HG02885 (cell line): Measurements from ENCODE around the gene RNASEH2B.

Experiments
- ATAC-seq: cut with Tn5 transposase; IDR thresholded peaks from one replicate; pipeline ENCODE4 v1.9.1; 2021; ENCODE audit warnings: mild to moderate bottlenecking; ENCODE audit not compliant: unreplicated experiment, poor library complexity

Gene RNASEH2B

DNA sequence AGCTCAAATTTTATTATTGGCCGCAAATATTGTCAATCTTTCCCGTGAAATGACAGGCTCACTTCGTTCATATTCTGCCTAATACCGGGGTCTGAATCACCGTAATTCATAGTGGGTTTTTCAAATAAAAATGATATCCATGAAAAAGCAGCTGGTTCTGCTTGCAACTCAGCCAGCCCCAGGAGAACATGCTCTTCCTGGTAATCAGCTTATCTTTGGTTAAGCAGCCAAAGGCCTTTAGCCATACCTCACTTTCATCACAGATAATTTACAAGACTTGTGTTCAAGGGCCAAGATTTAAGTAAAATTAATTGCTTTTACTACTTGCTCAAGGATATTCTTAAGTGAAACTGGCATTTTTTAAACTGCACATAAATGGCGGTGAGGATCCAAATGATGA lies 22.5 kb downstream of the RNASEH2B start:
- ATAC-seq = no peak

DNA sequence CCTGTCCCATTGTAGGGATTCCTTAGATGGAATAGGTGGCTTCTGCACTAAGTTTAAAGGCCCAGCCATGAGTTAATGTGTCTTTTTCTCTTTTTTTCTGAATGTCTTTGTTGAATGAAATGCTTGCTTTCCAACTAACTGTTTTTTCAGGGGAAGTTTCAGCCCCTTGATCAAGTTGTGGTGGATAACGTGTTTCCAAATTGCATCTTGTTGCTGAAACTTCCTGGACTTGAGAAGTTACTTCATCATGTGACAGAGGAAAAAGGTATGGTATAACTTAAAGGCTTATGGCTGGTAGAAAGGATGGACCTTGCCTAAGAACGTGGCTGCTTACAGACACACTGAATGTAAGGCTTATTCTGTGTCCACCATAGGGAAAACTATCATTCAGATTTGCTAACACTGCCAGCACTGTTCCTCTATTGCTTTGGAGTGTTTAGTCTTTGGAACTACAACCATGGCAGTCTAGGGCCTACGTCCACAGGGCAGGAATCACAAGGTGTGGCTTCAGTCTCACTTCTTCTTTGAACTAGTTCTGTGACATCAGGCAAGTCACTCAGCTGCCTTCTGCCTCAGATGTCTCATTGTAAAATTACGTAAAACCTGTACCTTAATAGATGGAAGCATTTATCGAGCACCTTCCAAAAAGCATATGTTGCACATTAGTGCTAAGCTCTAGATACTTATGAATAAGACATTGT lies 25.3 kb downstream of the RNASEH2B start:
- no peak for ATAC-seq

DNA sequence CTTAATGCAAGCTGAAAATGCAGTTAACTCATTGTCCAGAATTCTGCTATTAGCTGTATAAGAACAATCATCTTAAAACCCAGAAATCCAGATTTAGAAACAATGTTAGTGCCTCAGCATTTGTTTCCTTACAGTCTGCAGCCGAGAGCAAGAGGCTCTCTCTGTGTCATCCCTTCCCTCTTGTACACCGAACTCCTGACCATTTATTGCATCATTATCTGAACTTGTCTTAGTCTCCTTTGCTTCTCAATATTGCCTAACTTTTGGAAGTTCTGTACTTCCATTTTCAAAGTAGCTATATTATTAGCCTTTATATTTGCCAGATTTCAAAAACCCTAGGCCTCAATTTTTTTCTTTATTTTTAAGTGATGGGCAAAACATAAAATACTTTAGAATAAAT lies 27.1 kb downstream of the RNASEH2B start:
- no peak for ATAC-seq

DNA sequence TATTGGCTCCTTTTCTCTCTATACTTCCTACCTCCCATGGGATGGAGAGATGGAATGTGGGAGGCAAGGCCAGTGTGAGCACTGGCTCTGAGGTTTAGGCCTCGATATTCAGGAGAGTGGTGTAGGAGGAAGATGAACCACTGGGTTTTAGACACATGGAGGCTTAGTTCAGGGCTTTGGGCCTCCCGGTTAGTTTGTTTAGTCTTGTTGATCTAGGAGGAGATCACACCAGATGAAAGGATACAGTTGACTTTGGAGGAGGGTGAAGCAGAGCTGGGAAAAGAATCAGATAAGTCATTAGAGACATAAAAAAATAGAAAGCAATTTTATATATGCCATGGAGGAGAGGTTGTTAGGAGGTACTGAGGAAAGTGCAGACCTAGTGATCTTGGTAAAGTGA lies 30.9 kb downstream of the RNASEH2B start:
- no peak for ATAC-seq

DNA sequence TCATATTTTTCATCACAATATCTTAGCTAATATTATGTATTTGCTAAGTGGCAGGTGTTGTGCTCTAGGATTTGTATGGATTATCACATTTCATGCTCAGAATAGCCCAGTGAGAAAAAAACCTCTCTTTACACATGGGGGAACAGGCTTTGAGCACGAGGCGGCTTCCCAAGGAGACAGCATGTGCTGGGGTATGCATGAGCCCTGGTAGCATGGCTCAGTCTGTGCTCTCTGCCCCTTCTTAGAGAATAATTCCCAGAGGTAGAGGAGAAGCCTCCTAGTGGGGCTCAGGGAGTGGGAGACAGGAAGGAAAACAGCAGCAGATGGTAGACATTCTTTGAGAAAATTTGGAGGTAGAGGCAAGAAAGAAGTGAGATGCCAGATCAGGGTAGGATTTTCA lies 31.6 kb downstream of the RNASEH2B start:
- no peak for ATAC-seq

DNA sequence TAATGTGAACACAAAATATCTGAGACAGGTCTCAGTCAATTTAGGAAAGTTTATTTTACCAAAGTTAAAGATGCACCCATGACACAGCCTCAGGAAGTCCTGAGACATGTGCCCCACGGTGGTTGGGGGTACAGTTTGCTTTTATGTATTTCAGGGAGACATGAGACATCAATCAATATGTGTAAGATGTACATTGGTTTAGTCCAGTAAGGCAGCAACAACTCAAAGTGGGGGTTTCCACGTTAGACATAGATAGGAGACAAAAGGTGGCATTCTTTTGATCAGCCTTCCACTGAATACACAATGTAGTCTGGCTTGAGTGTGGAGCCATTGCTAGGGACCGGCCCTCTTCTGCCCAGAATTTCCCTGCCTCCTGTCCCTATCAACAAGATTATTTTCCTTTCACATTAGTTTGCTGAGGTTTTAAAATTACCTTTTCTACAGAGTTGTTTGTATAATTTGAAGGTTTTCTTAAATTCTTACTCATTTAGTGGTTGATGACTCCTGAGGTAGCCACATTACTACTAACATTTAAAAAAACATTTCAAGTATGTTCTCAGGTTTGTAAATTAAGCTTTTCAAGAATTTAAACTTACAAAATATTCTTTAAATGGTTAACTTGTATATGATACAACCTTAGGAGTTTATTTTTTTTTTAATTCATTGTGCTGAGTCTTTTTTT lies 33.2 kb downstream of the RNASEH2B start:
- no peak for ATAC-seq

DNA sequence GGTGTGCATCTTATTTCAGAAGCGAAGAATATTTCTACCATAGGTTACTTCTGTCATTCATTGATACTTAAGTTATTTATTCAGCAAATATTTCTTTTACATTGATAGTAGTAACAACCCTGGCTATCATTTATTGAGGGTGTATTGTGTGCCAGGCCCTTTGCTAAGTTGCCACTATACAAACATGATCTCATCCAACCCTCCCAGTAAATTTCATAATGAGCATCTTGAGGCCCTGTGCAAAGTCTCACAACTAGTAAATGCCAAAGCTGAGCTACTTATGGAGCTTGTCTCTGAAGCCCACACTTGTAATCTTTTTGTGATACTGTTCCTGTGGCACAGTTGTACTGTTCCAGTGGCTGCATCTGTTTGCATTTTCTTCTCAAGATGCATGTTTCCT lies 36.1 kb downstream of the RNASEH2B start:
- no peak for ATAC-seq

DNA sequence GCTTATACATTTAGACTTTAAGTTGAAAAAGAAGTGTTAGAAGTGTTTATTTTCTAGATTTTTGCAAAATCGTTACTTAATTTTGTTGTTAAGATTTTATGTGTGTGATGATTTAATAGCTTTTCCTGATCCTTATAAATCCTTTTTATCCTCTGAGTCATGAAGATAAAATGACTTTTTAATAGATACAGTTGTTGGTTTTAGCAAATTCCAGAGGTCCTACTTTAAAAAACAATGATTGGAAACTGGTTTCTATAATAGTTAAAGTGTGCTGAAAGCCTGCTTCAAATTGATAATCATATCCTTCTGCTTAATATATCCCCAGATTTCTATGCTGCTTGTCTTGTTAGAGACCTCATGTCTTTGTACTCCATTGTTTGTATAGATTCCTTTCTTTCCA lies 39.0 kb downstream of the RNASEH2B start:
- ATAC-seq = no peak

DNA sequence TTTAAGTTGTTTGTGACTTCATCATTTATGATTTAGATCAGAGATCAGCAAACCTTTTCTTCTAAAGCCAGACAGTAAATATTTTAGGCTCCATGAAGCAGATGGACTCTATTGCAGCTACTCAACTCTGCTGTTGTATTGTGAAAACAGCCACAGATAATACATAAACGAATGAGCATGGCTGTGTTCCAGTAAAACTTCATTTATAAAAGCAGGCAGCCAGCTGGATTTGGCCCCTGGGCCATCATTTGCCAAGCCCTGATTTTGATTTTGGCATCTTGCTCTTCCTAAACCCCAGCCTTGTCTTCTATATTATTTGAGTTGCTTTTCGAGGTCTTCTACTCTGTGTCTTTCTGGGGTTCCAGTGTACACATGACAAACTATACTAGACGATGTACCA lies 41.3 kb downstream of the RNASEH2B start:
- no peak for ATAC-seq

DNA sequence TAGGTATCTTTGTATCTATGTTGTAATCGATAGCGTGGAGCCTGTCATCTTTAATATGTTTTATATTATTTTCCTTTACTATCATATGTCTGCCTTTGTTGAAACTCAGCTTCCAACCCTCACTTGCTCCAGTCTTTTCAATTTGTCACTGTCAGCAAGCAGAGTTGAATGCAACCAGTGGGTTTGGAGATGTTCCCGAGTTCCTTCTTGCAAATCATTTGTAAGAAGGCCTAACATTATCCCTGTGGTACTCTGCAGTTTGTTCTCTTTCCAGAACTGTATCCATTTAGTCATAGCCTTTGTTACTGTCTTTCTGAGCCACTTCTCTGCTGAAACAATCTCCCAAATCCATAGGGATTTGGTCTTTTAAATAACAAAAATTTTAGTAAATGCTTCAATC lies 41.8 kb downstream of the RNASEH2B start:
- ATAC-seq = no peak

DNA sequence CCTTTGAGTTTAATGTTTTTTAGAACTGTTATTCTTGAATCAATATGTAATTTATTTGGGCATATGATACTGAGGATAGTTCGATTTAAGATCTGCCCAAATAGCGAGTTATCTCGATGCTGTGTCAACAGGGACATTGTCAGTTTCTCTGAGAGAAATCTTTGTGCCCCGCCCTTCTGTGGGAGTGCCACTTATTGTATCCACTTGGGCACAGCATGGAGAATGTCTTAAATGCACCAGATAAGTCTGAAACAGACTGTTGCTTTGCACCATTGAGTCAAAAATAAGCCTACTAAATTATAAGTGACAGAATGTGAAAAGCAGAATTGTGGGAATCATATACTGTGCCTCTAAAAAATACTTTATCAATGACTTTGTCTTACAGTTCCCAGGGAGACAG lies 45.6 kb downstream of the RNASEH2B start:
- ATAC-seq = no peak

DNA sequence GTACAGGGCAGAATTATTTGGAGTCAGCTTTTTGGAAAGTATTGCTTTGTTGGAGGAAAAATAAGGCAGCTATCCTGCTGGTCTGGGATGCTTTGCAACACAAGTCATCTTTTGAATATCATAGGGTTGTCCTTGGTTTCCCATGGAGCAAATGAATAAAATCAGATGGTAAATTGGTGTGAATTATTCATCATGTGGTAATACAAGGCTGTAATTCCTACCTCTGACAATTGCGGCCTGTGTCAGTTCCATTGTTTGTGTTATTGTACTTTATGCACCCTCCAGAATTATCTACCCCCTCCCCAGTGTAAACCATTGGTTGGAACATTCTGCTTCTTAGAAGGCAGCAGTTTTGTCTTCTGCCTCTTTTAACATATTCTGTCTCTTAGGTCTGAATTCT lies 46.2 kb downstream of the RNASEH2B start:
- ATAC-seq = no peak

DNA sequence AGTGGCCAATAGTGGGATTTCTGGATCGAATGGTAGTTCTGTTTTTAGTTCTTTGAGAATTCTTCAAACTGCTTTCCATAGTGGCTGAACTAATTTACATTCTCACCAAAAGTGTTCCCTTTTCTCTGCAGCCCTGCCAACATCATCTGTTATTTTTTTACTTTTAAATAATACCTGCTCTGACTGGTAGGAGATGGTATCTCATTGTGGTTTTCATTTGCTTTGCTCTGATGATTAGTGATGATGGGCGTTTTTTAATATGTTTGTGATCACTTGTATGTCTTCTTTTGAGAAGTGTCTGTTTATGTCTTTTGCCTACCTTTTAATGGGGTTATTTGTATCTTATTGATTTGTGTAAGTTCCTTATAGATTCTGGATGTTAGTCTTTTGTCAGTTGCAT lies 48.0 kb downstream of the RNASEH2B start:
- ATAC-seq = no peak

DNA sequence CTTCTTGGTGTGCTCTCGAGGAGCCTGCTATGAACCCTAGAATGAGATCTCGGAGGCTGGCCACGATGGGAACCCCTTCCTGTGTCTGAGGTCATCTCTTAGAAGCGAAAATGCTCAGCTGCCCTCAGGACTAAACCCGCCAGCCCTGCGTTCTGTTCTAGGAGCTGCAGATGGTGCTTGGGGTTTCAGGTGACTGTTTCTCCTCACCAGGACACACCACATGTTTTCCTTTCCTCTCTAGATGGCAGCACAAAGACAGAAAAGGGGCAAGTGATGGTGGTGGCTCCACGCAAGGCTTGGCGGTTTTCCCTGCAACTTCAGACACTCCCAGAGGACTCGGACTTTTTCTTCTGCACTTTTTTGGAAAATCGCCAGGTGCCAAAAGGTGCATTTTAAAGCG lies 60.1 kb downstream of the RNASEH2B start:
- ATAC-seq = no peak

DNA sequence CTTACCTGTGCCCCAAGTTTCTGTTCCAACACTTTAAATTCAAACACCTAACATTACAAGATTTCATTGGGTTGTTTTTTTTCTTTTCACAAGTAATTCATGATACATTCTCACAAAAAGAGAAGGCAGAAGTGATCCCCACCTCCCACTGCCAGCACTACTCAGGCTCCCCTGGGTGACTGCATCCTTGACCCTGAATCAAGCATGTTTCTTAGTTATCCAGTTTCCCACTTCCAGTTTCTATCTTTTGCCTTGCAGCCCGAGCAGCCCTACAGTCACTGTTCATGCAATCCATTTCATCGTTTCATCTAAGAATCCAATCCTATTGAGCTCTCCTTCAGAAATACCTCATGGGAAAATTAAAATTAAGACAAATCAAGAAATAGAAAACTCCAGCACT lies 61.4 kb downstream of the RNASEH2B start:
- no peak for ATAC-seq

DNA sequence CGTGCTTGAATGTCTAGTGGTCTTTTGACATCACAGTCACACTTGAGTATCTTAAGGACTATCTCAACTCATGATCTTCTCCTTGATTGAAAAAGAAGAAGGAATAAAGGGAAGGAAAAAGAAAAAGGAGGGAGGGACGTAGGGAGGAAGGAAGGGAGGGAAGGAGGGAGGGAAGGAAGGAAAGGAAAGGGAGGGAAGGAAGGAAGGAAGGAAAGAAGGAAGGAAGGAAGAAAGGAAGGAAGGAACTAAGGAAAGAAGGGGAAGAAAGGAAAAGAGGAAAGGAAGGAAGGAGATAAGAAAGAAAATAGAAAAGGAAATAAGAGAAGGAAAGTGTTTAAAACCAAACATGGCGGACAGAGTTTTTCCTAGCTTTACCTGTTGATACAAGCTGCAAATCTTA lies 64.7 kb downstream of the RNASEH2B start:
- ATAC-seq = no peak

DNA sequence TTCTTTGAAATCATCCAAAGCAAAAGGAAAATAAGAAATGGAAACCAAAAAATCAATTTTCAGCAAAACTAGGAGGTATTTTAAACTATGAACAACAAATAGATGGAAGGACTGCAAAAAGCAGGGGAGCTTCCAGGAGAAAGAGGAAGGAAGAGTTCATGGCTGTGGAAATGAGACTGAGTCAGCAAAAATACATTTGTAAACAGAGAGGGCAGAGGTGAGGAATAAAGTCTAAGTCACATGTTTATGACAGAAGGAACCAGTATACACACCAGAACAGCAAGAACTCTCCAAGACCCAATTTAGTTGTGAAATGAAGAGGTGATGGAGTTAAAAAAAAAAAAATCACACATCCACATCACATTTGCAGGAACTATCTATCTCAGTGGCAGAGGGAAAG lies 69.6 kb downstream of the RNASEH2B start:
- ATAC-seq = no peak

DNA sequence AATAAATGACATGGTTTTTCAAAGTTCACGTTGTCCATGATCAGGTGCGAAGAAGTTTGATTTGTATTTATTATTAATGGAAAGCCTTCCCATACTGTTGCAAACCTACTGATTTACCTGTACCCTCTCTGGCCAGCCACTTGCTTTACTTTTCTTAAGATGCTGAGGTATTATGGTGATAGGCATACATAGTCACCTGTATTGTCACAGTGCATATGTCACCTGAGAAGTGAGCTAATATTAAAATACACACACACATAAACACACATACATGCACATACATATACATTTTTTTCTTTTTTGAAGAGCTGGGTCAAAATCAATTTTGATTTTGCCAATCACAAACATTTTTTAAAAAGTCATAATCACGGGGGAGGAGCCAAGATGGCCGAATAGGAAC lies 72.1 kb downstream of the RNASEH2B start:
- ATAC-seq = no peak

DNA sequence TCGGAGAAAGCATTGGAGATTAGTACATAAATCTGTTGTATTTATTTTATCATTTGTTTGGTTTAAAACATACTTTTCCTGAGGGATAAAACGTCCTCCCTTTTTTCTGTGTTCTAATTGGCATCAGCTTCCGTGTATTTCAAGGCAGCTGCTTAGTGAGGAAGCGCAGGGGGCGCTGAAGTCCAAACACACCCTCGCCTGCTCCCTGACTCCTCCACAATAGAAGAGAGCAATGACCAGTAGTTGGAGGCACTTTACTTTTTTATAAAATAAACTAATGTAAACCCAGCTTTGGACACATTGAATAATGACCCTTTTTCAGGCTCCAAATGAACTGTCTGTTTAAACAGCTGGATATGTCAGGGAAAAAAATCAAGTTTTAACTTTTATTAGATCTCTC lies 79.9 kb downstream of the RNASEH2B start:
- no peak for ATAC-seq

DNA sequence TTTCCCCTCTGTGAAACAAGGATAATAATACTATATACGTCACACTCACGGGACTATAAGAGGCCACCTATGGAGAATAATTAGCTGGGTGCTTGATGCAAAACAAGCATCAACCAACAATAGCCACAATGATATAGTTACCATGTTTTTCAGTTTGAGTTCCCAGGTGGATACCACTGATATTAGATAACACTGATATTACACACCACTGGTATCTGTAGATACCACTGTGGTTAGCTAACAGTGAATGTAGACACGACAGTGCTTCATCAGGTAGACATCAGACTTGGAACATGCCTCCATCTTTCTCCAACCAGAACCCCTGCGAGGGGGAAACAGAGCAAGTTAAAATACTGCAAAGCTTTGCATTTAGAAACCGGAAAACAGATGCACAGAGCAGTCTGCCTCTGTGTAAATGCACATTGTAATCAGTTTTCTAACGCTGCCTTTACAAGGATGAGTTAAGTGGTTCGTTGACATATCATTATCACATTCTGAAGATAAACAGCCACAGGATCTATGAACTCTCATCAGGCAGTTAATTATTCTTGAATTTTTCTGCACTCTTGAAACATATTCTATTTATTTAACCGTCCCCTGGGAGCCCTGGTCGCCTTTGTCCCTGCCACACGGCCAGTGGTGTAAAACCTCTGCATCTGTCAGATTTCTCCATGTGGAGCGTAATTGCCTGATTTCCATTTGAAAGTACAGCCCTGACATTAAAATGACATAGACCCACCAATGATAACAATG lies 80.7 kb downstream of the RNASEH2B start:
- ATAC-seq = no peak

DNA sequence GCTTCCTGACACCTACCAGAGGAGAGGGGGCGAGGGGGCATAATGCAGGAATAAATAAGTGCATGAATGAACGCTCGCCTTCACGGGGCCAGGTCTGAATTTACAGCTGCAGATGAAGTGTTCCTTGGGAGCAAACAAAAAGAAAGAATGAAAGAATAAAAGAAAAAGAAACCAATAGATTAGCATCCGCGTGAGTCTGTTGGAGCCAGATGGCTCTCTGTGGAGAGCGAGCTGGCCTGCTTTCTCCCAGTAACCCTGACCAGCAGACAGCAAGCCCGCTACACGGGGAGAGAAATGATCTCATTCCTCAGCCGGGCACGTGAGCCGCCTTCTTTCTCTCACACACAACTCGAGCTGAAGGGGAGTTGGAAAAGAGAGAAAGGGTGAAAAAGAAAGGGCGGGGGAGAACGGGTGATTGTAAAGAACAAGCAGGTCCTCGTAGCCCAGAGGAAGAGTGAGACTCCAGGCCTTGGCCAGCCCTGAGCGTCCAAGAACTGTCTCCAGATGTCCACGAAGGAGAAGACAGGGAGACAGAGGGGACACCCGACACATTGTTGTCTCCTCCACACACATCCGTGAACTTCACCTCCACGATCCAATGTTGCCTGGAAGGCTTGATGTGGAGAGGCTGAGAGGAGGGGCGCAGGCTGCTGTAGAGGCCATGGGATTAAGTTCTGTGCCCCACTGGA lies 81.4 kb downstream of the RNASEH2B start:
- no peak for ATAC-seq
